Aorta (tissue), 5 donors: ENCODE results near the gene CDA. TPM values are rescaled to one million over a fixed set of nuclear protein-coding genes. Genes with fewer than 3 reads are reported as not detected.

Experiments used
- ATAC-seq: fragments of 200-7000 bp; cut with Tn5 transposase; one replicate; pipeline ENCODE4 v1.9.1; 2022; ENCODE audit warnings: moderate library complexity; ENCODE audit not compliant: low FRiP score
- DNase-seq, 2 donors: peaks; one replicate each; pipeline ENCODE4 v3.0.0-alpha.2; 2020
- H3K27ac ChIP-seq, 2 donors: one replicate each; pipeline ENCODE4 v1.5.1; 2013; ENCODE audit warnings: low read length in 2 of 2, mild to moderate bottlenecking in 2 of 2, moderate library complexity in 2 of 2, control low read depth in 1 of 2, inconsistent platforms in 1 of 2, low read depth in 1 of 2
- H3K27me3 ChIP-seq, 2 donors: one replicate each; pipeline ENCODE4 v1.6.1; 2013; ENCODE audit warnings: control low read depth in 1 of 2, low read length in 1 of 2, mild to moderate bottlenecking in 1 of 2, moderate library complexity in 1 of 2; ENCODE audit not compliant: insufficient read depth in 2 of 2, control insufficient read depth in 1 of 2
- H3K36me3 ChIP-seq, 2 donors: one replicate each; pipeline ENCODE4 v1.6.1; 2013; ENCODE audit warnings: control low read depth in 1 of 2, low read length in 1 of 2, mild to moderate bottlenecking in 1 of 2; ENCODE audit not compliant: insufficient read depth in 2 of 2, control insufficient read depth in 1 of 2
- H3K4me1 ChIP-seq, 2 donors: one replicate each; pipeline ENCODE4 v1.6.1; 2013; ENCODE audit warnings: low read length in 2 of 2, control low read depth in 1 of 2, mild to moderate bottlenecking in 1 of 2, moderate library complexity in 1 of 2; ENCODE audit not compliant: insufficient read depth in 2 of 2, control insufficient read depth in 1 of 2
- H3K4me3 ChIP-seq, 2 donors: one replicate each; pipeline ENCODE4 v1.5.1; 2013; ENCODE audit warnings: low read length in 2 of 2, control low read depth in 1 of 2, mild to moderate bottlenecking in 1 of 2
- H3K9me3 ChIP-seq: one replicate; pipeline ENCODE4 v1.6.1; 2013; ENCODE audit warnings: mild to moderate bottlenecking, low read length; ENCODE audit not compliant: control insufficient read depth
- WGBS, 2 donors: extraction: QIAGEN DNeasy Blood & Tissue Kit; methylation state at CpG; one replicate each; pipeline ENCODE4 v1.1.7; 2013; 5-methylcytosine and 5-hydroxymethylcytosine counted together
- intact Hi-C, 2 donors: fragments of 100-400 bp; cut with DNase I; formaldehyde crosslinking; loops; one replicate each; pipeline versions ENCODE4 v1.14.2 to v1.15.0; 2022
- polyA plus RNA-seq, 2 donors: library from polyadenylated mRNA; stranded (reverse); fragments of 200-250 nt; gene quantifications; one replicate each; pipeline ENCODE4 v1.2.3, GENCODE V29; 2013
- total RNA-seq, 2 donors: library from RNA; stranded (reverse); fragmentation: NEBNext Ultra II Directional; extraction: Animal tissue kit (Norgen Biotek cat#: 25700); gene quantifications; one replicate each; pipeline ENCODE4 v1.2.1, GENCODE V29; 2021
- donor health status: healthy with polysubstance abuse.
- donor health status: Bipolar disorder and iron deficiency.
- donor health status: DM: no; HTN: no; CAD: no.
- donor health status: DM: no; HTN: no; CAD: no.
- donor health status: DM: yes; HTN: yes; CAD: no.

Gene CDA
- total and polyA plus RNA-seq, 4 donors: 5.3 to 16.2 (median 7.2) TPM

DNA sequence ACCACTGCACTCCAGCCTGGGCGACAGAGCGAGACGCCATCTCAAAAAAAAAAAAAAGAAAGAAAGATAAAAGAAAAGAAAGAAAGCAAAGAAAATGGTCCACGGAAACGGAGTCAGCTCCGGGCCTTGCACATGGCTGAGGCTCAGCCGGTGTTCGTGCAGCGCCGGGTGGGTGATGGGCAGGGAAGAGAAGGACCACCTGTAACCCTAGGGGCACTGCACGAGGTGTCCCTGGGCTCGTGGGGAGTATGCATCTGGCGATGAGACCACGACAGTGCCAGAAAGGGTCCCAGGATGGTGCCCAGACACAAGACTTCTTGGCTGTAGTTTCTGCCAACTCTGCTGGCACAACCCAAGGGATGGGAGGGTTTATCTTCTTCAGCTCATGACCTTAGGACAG is 5.8 kb downstream of the CDA start:
- intact Hi-C loops: no loop called here
- H3K27ac ChIP-seq: no peak overlapping the region
- no peak for ATAC-seq
- DNase-seq: no peak
- H3K9me3 ChIP-seq: no peaks in the 10 kb centered on the region
- no peak overlapping the region for H3K4me3 ChIP-seq
- no peaks in the 10 kb centered on the region for H3K27me3 ChIP-seq
- H3K36me3 ChIP-seq: no peaks in the 10 kb centered on the region
- no peaks in the 10 kb centered on the region for H3K4me1 ChIP-seq
- WGBS, 2 donors: 85% methylated on average over 14 of the region's 14 CpGs

DNA sequence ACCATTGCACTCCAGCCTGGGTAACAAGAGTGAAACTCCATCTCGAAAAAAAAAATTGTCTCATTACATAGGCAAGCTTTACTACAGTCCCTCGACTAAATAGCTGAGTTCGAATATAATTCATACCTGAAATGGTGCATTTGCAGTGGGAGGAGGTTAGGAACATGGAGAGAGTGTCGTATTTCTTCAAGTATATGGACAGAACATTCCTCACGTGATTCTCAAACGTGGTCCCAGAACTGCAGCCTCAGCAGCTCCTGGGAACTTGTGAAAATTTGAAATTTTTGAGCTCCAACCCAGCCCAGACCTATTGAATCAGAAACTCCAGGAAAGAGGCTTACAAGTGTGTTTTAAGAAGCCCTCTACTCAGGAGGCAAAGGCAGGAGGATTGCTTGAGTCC is 7.2 kb downstream of the CDA start:
- no peaks in the 10 kb centered on the region for H3K4me1 ChIP-seq
- H3K9me3 ChIP-seq: no peaks in the 10 kb centered on the region
- H3K4me3 ChIP-seq: no peak overlapping the region
- intact Hi-C loops: no loop called here
- 23 to 34% methylated on average over 6 of the region's 6 CpGs for WGBS, 2 donors
- H3K36me3 ChIP-seq: no peaks in the 10 kb centered on the region
- no peaks in the 10 kb centered on the region for H3K27me3 ChIP-seq
- no peak for ATAC-seq
- DNase-seq: no peak
- H3K27ac ChIP-seq: no peak overlapping the region

DNA sequence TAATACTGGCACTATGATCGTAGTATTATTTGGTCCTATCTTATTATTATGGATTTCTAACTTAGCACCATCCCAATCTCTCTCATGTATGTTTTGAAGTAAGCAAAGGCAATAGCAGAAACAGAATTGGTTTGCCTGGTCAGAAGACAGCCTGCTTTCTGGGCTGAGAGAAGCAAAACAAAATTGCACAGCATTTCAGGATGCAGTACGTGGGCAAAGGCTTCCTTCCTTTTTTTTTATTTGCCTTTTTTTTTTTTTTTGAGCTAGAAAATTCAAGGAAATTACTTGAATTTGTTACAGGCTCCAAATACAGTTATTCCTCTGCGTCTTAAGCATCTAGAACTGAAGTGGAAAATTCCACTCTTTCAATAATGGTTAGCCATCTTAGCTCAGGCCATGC is 8.8 kb downstream of the CDA start:
- ATAC-seq: no peak
- Histone ChIP-seq H3K36me3 (no peaks in the 10 kb centered on the region), H3K9me3 (no peaks in the 10 kb centered on the region), H3K4me3 (no peak overlapping the region), H3K4me1 (no peaks in the 10 kb centered on the region), H3K27ac (no peak overlapping the region), H3K27me3 (no peaks in the 10 kb centered on the region)
- intact Hi-C loops: no loop called here
- no peak for DNase-seq
- 77 to 79% methylated on average over 3 of the region's 3 CpGs for WGBS, 2 donors

DNA sequence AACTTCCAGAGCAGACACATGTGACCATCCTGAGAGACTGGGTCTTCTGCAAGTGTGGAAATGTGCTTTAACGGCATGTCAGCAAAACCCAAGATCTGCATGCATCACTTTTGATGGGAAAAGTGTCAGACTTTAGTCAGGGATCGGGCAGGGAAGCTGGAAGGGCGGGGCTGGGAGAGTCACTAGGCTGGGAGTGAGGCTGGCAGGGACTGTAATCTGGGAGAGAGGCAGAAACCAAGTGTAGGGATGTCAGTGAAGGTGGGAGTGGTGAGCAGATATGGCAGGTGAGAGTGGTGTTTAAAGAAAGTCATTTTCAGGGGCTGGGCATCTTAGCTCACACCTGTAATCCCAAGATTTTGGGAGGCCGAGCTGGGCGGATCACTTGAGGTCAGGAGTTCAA is 11.3 kb downstream of the CDA start:
- intact Hi-C loops: no loop called here
- WGBS, 2 donors: 80 to 81% methylated on average over 5 of the region's 5 CpGs
- Histone ChIP-seq H3K4me3 (no peak overlapping the region), H3K4me1 (no peaks in the 10 kb centered on the region), H3K27ac (no peak overlapping the region), H3K27me3 (no peaks in the 10 kb centered on the region), H3K9me3 (no peaks in the 10 kb centered on the region), H3K36me3 (no peaks in the 10 kb centered on the region)
- ATAC-seq: no peak
- DNase-seq: no peak

DNA sequence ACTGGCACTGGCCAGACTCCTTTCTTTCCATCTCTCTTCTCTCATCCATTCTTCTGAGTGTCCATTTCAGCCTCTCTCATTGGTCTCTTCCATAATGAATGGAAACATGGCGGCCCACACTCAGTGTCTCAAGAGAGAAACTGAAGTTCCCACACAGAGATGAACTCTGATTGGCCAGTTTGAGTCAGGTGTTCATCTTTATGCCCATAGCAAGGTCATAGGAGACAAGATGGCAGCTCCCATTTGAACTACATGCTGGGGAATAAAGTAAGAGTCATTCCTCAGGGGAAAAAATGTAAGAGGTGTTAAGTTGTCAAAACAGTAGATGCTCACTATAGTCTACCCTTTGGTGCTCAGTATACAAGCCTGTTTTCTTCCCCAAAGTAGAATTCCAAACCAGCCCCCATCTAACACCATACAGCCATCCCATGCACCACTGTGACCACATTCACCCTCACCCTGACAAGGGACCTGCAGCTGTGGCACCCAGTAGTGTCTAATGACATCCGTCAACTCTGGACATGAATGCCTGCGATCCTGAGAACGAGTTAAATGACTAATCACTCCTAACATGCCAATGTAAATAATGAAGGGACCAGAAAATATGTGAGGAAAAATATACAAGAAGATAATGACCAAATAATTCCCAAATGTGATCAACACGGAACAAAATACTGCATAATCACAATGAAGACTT is 12.4 kb downstream of the CDA start:
- H3K27ac ChIP-seq: no peak overlapping the region
- no peaks in the 10 kb centered on the region for H3K9me3 ChIP-seq
- WGBS, 2 donors: 36 to 37% methylated on average over 5 of the region's 5 CpGs
- H3K4me1 ChIP-seq: no peaks in the 10 kb centered on the region
- H3K36me3 ChIP-seq: no peaks in the 10 kb centered on the region
- intact Hi-C loops: no loop called here
- DNase-seq (no peak), ATAC-seq (no peak)
- no peaks in the 10 kb centered on the region for H3K27me3 ChIP-seq
- H3K4me3 ChIP-seq: no peak overlapping the region

DNA sequence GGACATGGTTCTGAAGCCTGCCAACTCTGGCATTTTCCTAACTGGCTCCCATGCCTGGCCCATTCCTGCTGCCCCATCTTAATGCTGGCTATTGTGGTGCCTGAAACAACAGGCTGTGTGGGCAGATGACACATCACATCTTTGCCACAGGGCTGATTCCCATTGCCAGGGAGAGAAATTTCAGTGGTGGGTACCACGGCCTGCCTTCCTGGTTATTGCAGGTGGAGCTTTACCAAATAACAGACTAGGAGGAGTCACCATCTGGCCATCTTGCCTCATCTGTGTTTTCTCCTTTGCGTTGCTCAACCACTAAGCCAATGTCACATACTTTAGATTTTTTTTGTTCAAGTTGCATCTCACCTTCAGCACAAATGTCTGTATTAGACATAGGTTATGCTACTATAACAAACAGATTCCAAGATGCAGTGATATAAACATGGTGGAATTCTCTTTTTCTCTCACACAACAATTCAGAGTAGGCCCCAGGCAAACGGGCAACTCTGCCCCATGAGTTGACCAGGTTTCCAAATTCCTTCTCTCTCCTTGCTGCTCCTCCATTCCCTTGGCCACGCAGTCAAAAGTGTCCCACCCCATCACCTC is 14.1 kb downstream of the CDA start:
- ATAC-seq (no peak), DNase-seq (no peak)
- Histone ChIP-seq H3K27me3 (no peaks in the 10 kb centered on the region), H3K36me3 (no peaks in the 10 kb centered on the region), H3K4me1 (no peaks in the 10 kb centered on the region), H3K9me3 (no peaks in the 10 kb centered on the region), H3K27ac (no peak overlapping the region), H3K4me3 (no peak overlapping the region)
- WGBS, 2 donors: 90 to 91% methylated on average over 4 of the region's 4 CpGs
- intact Hi-C loops: no loop called here

DNA sequence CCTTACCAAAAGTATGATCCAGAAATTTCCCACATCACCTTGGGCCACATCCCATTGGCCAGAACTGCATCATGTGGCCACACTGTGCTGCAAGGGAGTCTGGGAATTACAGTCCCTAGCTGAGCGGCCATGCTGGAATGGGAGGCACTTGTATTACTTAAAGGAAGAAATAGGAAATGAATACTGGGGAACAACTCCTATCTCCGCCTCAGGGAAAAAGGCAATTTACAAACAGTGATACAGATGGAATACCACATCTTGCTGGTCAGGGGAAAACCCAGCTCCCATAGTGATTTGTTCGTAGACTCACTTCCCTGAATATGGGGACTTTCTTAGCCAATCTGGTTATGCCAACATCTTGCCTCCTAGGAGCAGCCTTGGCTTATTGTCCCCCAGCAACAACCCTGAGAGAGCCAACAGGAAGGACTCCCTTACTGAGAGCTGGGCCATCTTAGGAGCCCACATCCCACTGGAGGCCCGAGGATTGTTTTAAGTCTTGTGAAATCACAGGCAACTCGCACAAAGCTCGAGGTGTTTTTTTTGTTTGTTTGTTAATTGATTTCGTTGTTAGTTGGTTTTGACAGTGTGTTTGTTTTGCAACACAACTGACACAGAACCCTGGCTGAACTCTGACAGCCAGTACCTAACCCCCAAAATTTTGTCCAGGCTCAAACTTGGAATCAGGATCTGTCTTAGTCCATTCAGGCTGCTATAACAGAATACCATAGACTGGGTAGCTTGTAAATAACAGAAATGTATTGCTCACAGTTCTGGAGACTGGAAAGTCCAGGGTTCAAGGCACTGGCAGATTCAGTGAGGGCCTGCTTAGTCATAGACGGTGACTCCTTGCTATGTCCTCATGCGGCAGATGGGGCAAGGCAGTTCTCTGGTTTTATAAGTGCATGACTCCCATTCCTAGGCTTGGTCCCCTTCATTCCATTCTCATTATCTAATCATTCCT is 14.9 kb downstream of the CDA start:
- no peaks in the 10 kb centered on the region for H3K9me3 ChIP-seq
- ATAC-seq (no peak), DNase-seq (no peak)
- H3K27me3 ChIP-seq: no peaks in the 10 kb centered on the region
- H3K36me3 ChIP-seq: no peaks in the 10 kb centered on the region
- no peak overlapping the region for H3K27ac ChIP-seq
- intact Hi-C loops: no loop called here
- no peak overlapping the region for H3K4me3 ChIP-seq
- 83 to 90% methylated on average over 9 of the region's 9 CpGs for whole genome bisulfite sequencing, 2 donors
- H3K4me1 ChIP-seq: no peaks in the 10 kb centered on the region

DNA sequence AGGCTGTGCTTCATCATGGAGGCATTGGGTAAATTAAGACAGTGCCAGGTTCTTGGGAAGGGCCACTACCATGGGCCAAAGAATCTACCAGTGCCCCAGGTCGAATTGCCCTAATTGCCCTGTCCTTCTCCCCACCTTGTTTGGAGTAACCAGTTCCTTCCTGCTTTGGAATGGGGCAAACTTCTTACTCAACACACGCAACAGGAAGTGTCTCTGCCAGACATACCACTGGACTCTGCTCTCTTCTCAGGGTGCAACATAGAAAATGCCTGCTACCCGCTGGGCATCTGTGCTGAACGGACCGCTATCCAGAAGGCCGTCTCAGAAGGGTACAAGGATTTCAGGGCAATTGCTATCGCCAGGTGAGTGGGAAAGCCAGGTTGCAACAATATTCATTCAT is 15.8 kb downstream of the CDA start:
- Histone ChIP-seq H3K9me3 (no peaks in the 10 kb centered on the region), H3K27ac (no peak overlapping the region), H3K4me1 (no peaks in the 10 kb centered on the region), H3K36me3 (no peaks in the 10 kb centered on the region), H3K27me3 (no peaks in the 10 kb centered on the region), H3K4me3 (no peak overlapping the region)
- DNase-seq: no peak
- no peak for ATAC-seq
- intact Hi-C loops: no loop called here
- 87 to 88% methylated on average over 7 of the region's 7 CpGs for WGBS, 2 donors
